Stimulated activated naive B cell treated with anti-CD40 and anti-IgM and Interleukin-4, amounts not matched to agents 10 μg/mL and 1 μg/mL and 100 μg/mL, for 72 hours (primary cell): Measurements from ENCODE around the gene FOXA1.

Experiments
- ATAC-seq, 2 donors: fragments of 150-1000 bp; cut with Tn5 transposase; replicated peaks; 2 replicates each; pipeline ENCODE4 v1.10.0; 2021; ENCODE audit warnings: moderate library complexity in 1 of 2
- DNase-seq: peaks from one replicate; pipeline ENCODE4 v3.0.0; 2021
- H3K27ac Mint-ChIP-seq: one replicate; pipeline ENCODE4 v1.8.0; 2022; ENCODE audit warnings: mild to moderate bottlenecking, mixed read lengths
- H3K27me3 Mint-ChIP-seq, 2 donors: one replicate each; pipeline ENCODE4 v1.8.0; 2022; ENCODE audit warnings: mixed read lengths in 2 of 2
- H3K36me3 Mint-ChIP-seq, 2 donors: one replicate each; pipeline ENCODE4 v1.8.0; 2022; ENCODE audit warnings: mixed read lengths in 2 of 2, mild to moderate bottlenecking in 1 of 2
- H3K4me1 Mint-ChIP-seq, 2 donors: one replicate each; pipeline ENCODE4 v1.8.0; 2022; ENCODE audit warnings: mixed read lengths in 2 of 2, mild to moderate bottlenecking in 1 of 2
- H3K4me3 Mint-ChIP-seq, 2 donors: one replicate each; pipeline ENCODE4 v1.8.0; 2022; ENCODE audit warnings: mild to moderate bottlenecking in 2 of 2, mixed read lengths in 2 of 2, moderate library complexity in 1 of 2
- H3K9me3 Mint-ChIP-seq, 2 donors: one replicate each; pipeline ENCODE4 v1.8.0; 2022; ENCODE audit warnings: mixed read lengths in 2 of 2, mild to moderate bottlenecking in 1 of 2

FOXA1 gene

DNA sequence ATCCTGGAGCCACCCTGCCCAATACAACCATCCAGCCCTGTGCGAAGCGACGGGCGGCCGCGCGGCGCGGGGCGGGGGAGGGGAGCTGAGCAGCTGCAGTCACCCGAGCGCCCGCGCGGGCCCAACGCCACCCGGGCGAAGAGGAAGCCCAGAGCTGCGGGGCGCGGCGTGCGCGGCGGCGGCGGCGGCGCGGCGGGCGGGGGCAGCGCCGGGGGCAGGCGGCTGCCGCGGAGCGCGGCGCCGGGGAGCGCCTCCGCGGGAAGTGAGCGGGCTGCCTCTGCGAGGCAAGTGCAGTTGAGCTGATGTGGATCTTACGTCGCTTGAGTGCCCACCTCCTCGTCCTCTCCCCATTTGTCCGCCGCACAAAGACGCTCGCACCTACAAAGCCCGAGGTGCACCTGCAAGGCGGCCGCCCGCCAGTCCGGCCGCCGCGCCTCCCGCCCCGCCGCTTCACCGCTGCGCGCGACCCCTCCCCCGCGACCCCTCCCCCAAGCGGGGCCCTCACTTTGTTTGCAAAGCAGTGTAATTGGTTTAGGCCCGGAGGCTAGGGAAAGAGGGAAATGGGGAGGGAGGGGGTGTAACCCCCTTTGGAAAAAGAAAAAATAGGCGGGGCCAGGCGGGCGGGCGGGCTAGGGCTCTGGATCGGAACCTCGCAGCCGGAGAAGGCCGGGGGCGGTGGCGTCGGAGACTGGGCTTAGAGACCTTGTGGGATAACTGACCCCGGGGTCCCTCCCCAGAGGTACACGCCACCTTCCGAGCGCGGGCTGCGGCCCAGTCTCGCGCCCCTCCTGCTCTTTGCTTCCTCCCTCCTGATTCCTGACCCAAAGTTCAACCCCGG lies at the start of gene FOXA1, which contains the start of gene TTC6:
TSS of gene FOXA1 (minus strand) at position 279 of the 838 bp plus-strand sequence. CDS start at position 2, 277 bp downstream.
TSS of gene TTC6 (plus strand) at position 659 of the 838 bp plus-strand sequence. CDS start 26,436 bp downstream, outside the sequence.
- peak within 1 kb of the TSS; percentile 94 for H3K27ac Mint-ChIP-seq

DNA sequence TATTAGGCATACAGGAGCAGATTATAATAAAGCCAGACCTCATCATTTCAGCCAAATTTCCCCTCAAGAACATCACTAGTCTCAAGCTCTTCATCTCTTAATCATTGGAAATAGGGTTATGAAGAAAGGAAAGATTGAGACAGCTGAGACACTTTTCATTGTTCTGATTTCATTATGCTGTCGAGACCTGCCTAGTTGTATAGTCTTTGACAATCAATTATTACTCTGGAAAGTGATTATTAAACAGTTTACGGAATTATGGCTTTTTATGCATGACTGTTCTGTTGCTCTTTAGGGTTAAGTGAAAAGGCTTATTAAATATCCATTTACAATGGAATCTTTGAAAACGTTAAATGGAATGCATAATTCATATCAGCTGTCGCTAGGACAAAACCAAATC lies 48.7 kb upstream of the FOXA1 start:
- H3K27me3 Mint-ChIP-seq = no peaks in the 10 kb centered on the region
- DNase-seq (no peak), ATAC-seq (no peak)
- H3K9me3 Mint-ChIP-seq = peaks cover 0 to 2% of the 10 kb centered on the region in 2 donors
- H3K4me3 Mint-ChIP-seq = no peak overlapping the region
- H3K4me1 Mint-ChIP-seq = no peaks in the 10 kb centered on the region
- H3K27ac Mint-ChIP-seq = no peak overlapping the region
- H3K36me3 Mint-ChIP-seq = no peaks in the 10 kb centered on the region

More for the DNA sequence above, at the start of gene FOXA1, which contains the start of gene TTC6:
- peaks cover 14 to 29% of the 10 kb centered on the region in 2 donors for H3K36me3 Mint-ChIP-seq
- peaks cover 64 to 89% of the 10 kb centered on the region in 2 donors for H3K27me3 Mint-ChIP-seq
- ATAC-seq = peak in 1 of 2 donors; percentile 15
- H3K4me1 Mint-ChIP-seq = peaks cover 12 to 46% of the 10 kb centered on the region in 2 donors
- H3K4me3 Mint-ChIP-seq = peak within 1 kb of the TSS; percentile 71 to 75
- no peak for DNase-seq
- peaks cover 4 to 12% of the 10 kb centered on the region in 2 donors for H3K9me3 Mint-ChIP-seq

DNA sequence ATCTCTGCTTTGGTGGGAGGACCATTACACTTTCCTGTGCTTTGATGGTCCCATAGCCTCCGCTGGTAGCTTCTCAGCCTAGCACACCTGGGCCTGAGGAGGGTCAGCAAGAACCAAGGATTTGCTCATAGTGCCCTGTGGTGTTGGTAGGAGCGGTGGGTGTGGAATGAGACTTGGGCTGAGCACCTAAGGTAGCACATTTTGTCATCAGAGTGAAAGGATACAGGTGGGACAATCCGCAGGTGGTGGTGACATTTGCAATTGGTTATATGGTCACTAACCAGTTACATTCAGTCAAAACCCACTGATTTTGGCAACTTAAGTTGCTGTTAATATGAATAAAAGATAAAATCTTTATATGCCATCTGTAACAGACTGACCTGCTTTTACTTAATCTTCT lies 47.1 kb upstream of the FOXA1 start:
- DNase-seq (no peak), ATAC-seq (no peak)
- Mint-ChIP-seq H3K4me1 (no peaks in the 10 kb centered on the region), H3K27ac (no peak overlapping the region), H3K9me3 (peaks cover 0 to 2% of the 10 kb centered on the region in 2 donors), H3K36me3 (no peaks in the 10 kb centered on the region), H3K27me3 (no peaks in the 10 kb centered on the region), H3K4me3 (no peak overlapping the region)

DNA sequence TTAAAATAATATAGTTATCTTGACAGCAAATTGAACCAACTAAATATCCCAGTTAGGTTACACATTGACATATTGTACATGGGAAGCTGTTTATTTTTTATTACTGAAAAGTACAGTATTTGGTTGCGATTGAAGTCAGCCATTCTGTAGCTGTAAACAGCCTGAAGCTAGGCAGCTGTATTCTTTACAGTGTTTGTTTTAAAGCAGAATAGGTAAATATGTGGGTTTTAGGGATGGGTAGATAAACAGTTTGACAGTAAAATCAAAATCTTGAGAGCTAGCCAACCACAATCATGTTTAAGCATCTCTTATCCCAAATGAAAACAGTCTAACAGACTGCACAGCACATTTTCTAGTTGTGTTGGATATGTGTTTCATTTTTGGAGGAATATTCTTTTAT lies 46.1 kb upstream of the FOXA1 start:
- Mint-ChIP-seq H3K4me3 (no peak overlapping the region), H3K27me3 (no peaks in the 10 kb centered on the region), H3K27ac (no peak overlapping the region), H3K4me1 (no peaks in the 10 kb centered on the region), H3K36me3 (no peaks in the 10 kb centered on the region), H3K9me3 (peaks cover 0 to 3% of the 10 kb centered on the region in 2 donors)
- no peak for ATAC-seq
- no peak for DNase-seq

DNA sequence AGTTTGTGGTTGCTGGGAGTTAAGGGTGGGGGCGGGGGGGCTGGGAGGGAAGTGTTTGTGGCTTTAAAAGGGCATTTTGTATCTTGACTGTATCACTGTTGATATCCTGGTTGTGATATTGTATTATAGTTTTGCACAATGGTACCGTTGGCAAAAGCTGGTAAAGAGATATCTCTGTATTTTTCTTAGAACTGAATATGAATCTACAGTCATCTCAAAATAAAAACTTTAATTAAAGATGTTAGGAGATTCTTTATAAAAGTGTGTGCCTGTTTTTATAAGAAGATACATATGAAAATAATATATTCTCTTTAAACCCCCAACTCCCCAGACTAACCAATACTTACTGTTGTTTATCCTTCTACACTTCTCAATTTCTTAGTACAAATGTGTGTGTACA lies 43.5 kb upstream of the FOXA1 start:
- H3K9me3 Mint-ChIP-seq = peaks cover 0 to 3% of the 10 kb centered on the region in 2 donors
- H3K27ac Mint-ChIP-seq = no peak overlapping the region
- H3K4me1 Mint-ChIP-seq = no peaks in the 10 kb centered on the region
- DNase-seq (no peak), ATAC-seq (no peak)
- H3K4me3 Mint-ChIP-seq = no peak overlapping the region
- H3K27me3 Mint-ChIP-seq = no peaks in the 10 kb centered on the region
- H3K36me3 Mint-ChIP-seq = no peaks in the 10 kb centered on the region

DNA sequence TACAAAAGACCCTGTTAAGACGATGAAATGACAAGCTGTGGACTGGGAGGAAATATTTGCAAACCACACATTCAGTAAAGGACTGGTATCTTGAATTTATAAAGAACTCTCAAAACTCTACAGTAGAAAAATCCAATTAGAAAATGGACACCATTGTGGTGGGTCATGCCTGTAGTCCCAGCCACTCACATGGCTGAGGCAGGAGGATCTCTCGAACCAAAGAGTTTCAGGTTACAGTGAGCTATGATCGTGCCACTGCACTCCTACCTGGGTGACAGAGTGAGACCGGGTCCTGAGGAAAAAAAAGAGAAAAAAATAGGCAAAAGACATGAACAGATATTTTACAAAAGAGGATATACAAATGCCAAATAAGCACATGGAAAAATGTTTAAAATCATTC lies 42.3 kb upstream of the FOXA1 start:
- DNase-seq = no peak
- no peaks in the 10 kb centered on the region for H3K36me3 Mint-ChIP-seq
- H3K9me3 Mint-ChIP-seq = peaks cover 0 to 3% of the 10 kb centered on the region in 2 donors
- no peaks in the 10 kb centered on the region for H3K4me1 Mint-ChIP-seq
- H3K27ac Mint-ChIP-seq = no peak overlapping the region
- ATAC-seq = no peak
- H3K27me3 Mint-ChIP-seq = no peaks in the 10 kb centered on the region
- no peak overlapping the region for H3K4me3 Mint-ChIP-seq

DNA sequence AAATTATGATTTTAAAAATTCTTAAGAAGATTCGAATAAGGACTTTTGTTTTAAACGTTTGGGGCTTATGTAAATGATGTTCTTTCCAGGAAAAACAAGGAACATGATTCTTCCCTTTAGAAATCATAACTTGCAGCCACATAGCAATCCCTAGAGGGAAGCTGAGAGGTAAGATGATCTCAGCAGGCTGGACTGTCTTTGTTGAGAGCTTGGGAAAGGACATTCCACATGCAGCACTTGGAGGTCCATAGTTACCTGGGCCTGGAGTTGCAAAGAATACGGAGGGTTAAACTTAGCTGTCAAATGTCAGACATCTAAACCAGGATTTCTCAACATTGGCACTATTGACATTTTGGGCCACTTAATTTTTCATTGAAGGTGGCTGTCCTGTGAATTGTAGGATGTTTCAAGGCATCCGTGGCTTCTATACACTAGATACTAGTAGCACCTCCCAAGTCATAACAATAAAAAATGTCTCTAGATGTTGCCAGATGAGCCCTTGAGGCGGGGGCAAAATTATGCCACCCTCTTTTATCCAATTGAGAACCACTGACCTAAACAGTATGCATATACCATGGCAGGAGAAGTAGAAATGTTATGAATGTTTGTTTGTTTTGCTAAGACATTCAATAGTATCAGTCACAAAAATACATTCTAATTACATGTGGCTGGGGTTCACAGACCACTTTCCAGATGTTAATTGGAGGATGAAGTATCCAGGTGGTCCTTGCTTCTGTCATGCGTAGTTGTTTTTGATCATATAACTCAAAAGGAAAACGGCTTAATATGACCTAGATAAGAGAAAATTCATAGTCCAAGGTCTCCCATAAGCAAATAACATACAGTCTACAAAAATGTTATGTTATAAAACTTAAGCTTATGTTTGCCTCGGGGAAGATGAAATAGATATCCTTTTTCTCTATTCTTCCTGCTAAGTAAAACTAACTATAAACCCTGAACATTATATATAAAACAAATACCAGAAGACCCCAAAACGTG lies 30.8 kb upstream of the FOXA1 start:
- H3K4me3 Mint-ChIP-seq = no peak overlapping the region
- DNase-seq (no peak), ATAC-seq (no peak)
- no peak overlapping the region for H3K27ac Mint-ChIP-seq
- peaks cover 14% of the 10 kb centered on the region in 2 donors for H3K9me3 Mint-ChIP-seq
- H3K27me3 Mint-ChIP-seq = peaks cover 10 to 18% of the 10 kb centered on the region in 2 donors
- peaks cover 0 to 1% of the 10 kb centered on the region in 2 donors for H3K36me3 Mint-ChIP-seq
- no peaks in the 10 kb centered on the region for H3K4me1 Mint-ChIP-seq

DNA sequence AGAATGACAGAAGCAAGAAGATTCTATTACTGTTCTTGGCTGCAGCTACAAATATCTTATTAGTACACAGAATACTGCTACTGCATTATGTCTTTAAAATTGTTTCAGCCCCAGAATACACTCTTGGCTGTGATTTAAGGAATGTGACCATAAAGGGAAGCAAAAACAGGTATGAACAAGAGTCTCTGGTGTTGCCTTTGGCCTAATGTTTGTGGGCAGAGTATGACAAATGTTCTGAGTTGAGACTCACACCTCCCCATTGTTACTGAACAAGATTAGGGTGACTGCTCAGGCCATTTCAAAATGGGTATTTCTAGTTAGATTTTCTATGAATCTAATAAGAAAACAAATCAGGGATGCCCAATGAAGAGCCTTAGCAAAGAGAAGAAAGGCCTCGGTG lies 28.9 kb upstream of the FOXA1 start:
- no peak for DNase-seq
- peaks cover 4 to 5% of the 10 kb centered on the region in 2 donors for H3K9me3 Mint-ChIP-seq
- no peak overlapping the region for H3K27ac Mint-ChIP-seq
- no peak for ATAC-seq
- no peaks in the 10 kb centered on the region for H3K4me1 Mint-ChIP-seq
- peaks cover 0 to 3% of the 10 kb centered on the region in 2 donors for H3K36me3 Mint-ChIP-seq
- H3K27me3 Mint-ChIP-seq = peaks cover 12 to 23% of the 10 kb centered on the region in 2 donors
- no peak overlapping the region for H3K4me3 Mint-ChIP-seq

DNA sequence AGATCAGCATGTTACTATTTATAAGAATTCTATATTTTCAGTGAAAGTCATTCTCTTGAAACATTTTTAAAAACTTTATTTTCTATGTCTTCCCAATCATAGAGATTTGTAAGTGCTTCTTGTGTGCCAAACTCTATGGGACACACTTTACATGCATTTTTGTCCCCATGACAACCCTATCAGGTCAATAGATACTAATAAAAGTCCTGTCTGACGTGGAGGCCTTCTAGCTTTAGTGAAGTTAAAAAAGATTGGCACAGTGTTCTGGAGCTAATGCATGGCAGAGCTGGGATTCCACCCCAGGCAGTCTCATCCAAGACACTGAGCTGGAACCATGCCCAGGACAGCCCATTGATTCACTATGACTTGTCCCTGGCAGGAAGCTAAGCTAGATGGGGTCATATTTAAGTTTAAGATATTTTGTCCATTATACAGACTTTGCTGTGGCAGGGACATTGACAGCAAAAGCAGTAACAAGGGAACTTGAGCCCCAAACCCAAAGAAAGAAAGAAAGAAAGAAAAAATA lies 28.4 kb upstream of the FOXA1 start:
- no peak for DNase-seq
- no peak overlapping the region for H3K27ac Mint-ChIP-seq
- H3K27me3 Mint-ChIP-seq = peaks cover 12 to 23% of the 10 kb centered on the region in 2 donors
- ATAC-seq = no peak
- H3K9me3 Mint-ChIP-seq = peaks cover 3 to 5% of the 10 kb centered on the region in 2 donors
- H3K4me1 Mint-ChIP-seq = no peaks in the 10 kb centered on the region
- no peak overlapping the region for H3K4me3 Mint-ChIP-seq
- peaks cover 0 to 3% of the 10 kb centered on the region in 2 donors for H3K36me3 Mint-ChIP-seq

DNA sequence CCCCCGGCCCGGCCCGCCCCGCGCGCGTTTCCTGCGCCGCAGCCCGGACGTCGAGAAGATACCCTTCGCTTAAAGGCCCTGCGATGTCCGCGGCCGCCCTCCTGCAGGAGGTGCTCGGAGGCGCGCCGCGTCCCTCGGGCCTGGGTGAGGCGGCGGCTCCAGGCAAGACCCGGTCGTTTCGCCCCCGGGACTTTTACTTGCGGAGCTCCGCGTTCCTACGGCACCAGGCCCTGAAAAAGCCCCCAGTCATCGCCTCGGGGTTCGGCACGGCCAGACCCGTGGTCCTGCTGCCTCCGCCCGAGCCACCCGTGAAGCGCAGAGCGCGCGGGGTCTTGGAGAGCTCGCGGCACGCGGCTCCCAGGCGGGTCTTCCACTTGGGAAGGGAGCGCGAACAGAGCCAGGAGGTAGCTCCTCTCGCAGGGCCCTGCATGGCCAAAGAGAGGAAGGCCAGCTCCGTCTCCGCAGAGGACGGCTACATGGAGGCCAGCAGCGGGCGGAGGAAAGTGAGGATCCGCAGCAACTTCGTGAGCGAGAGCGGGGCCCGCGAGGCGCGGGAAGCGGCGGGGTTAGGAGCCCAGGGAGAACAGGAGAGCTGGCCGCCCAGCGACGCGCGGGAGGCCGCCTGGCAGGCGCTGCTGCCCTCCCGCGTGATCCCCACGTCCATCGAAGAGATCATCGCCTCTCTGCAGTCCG lies 27.3 kb upstream of the FOXA1 start:
- H3K4me3 Mint-ChIP-seq = no peak overlapping the region
- ATAC-seq = no peak

DNA sequence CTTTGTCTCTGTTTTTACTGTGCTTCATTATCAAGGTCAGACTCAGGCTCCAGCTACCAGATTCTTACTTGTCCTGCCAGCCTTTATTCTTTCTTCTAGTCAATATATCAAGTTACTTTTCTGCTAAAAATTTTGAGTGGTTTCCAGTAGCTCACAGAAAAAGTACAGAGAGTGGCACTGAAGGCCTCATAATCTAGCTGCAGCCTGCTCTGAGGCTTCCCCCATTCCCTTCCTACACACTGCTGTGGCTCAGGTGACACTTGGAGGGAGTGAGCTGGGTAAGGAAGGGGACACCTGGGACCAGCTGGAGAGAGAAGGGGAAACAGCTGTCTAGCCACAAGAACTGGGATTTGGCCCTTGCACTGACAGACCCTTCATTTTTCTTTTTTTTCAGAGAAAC lies 25.8 kb upstream of the FOXA1 start:
- ATAC-seq (no peak), DNase-seq (no peak)
- Mint-ChIP-seq H3K27me3 (peaks cover 12 to 23% of the 10 kb centered on the region in 2 donors), H3K4me1 (no peaks in the 10 kb centered on the region), H3K9me3 (peaks cover 9 to 10% of the 10 kb centered on the region in 2 donors), H3K27ac (no peak overlapping the region), H3K4me3 (no peak overlapping the region), H3K36me3 (peaks cover 0 to 3% of the 10 kb centered on the region in 2 donors)

More for the DNA sequence above, 27.3 kb upstream of the FOXA1 start:
- H3K27ac Mint-ChIP-seq = no peak overlapping the region
- H3K4me1 Mint-ChIP-seq = no peaks in the 10 kb centered on the region
- DNase-seq = no peak
- H3K36me3 Mint-ChIP-seq = peaks cover 0 to 3% of the 10 kb centered on the region in 2 donors
- peaks cover 3% of the 10 kb centered on the region in 2 donors for H3K9me3 Mint-ChIP-seq
- H3K27me3 Mint-ChIP-seq = peaks cover 12 to 23% of the 10 kb centered on the region in 2 donors

DNA sequence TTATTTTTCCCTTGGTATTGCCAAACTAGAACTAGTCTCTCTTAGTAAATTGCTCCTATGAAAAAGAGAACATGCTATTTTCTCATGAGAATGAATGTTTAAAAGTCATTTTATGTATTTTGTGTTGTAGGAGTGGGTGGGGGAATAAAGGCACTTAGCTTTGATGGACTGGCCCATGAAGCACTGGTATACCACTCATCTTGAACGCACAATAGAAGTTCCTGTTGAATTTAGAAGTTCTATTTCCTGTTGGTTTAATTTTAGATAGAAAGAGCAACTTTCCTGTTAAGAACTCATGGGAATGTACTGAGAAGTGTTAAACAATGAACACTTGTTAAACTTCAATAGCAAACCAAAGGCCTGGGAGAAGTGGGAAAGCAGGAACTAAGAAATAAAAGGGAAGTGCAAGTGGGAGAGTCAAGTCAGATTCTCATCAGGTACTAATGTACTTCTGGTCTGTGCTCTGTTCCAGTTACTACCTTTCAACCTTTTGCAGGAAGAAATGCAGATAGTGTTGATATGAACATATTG lies 23.5 kb upstream of the FOXA1 start:
- Mint-ChIP-seq H3K4me1 (no peaks in the 10 kb centered on the region), H3K27me3 (peaks cover 10 to 20% of the 10 kb centered on the region in 2 donors), H3K4me3 (no peak overlapping the region), H3K27ac (no peak overlapping the region), H3K9me3 (peaks cover 14 to 24% of the 10 kb centered on the region in 2 donors), H3K36me3 (peaks cover 0 to 3% of the 10 kb centered on the region in 2 donors)
- ATAC-seq (no peak), DNase-seq (no peak)

DNA sequence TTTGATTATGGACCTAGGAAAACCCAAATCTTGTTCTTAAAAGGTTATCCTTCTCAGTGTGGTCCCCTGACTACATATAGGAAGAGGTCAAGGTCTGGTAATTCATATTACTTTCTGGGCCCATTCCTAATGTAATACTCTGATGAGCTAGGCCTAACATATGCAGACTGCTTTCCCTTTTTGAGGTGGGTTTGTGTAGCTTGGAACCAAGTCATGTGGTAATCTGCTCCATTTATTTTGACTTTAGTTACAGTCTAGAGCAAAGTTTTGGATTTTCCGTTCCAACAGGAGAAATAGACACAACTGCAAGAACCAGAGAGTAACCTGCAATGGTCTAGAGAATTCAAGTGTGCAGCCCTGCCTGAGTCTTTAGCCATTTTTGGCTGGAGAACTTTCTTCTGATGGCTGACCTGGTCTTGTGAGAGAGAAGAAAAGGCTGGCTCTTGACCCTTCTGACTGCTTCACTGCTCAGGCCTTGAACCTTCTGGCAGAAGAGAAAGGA lies 22.9 kb upstream of the FOXA1 start:
- Mint-ChIP-seq H3K4me1 (no peaks in the 10 kb centered on the region), H3K4me3 (no peak overlapping the region), H3K36me3 (peaks cover 0 to 3% of the 10 kb centered on the region in 2 donors), H3K27me3 (peaks cover 9 to 18% of the 10 kb centered on the region in 2 donors), H3K9me3 (peaks cover 14 to 25% of the 10 kb centered on the region in 2 donors), H3K27ac (no peak overlapping the region)
- no peak for DNase-seq
- ATAC-seq = no peak
